ENCODE results near the gene TSHR.
"Not testable (repeated sequence)": the region's sequence is repeated elsewhere in the genome, so short reads cannot be mapped to it uniquely, and the experiment has no call there.

Gene TSHR

DNA sequence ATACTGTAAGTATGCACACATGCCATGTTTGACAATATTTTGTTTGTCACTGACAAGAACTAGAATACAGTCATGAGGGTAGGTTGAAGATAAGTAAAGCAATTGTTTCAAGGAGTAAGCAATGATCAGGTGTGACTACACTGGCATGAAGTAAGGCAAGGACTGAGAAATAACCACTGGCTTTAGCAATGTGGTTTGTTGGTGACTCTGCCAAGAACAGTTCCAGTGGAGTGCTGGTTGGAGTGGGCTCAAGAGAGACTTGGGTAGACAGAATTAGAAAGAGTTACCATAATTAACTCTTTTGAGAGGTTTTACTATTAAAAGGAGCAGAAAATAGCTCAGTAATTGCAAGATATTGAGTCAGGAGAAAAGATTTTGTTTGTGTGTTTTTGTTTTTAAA, 135.7 kb downstream of the TSHR start:
- DNase-seq = no peak

DNA sequence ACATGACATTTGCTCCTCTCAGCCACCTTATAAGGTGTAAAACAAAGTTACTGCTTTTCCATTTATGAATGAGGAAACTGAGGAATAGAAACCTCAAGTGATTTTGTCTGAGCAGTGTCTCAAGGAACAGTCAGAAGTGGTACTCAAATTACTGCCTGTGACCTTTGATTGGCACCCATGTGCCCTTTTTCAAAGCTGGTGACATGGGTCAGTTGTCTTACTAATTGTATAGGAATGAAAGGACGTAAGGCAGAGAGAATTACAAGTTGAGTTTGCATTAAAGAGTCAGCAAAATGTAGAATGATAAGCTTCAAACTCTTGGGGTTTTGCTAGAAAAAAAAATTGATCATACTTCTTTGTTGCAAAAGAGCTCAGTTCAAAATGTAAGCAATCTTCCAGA, 136.2 kb downstream of the TSHR start:
- no peak for DNase-seq

DNA sequence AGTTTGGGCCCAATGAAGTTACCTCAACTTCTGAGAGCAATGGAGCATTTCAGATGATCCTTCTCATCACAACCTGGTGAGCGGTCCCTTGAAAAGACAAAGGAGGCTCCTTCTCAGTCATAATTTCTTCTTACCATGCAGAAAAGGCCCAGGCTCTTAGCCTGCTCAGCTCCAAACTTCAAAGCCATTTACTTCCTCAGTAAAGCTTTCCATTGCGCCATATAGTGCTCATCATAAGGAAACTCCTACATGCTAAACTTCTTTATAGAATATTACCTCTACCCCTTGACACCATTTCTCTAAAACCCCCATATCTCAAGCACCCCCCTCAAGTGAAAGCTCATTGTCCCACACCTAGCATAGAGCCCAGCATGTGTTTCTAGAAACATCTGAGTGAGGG, 138.2 kb downstream of the TSHR start:
- DNase-seq = no peak

DNA sequence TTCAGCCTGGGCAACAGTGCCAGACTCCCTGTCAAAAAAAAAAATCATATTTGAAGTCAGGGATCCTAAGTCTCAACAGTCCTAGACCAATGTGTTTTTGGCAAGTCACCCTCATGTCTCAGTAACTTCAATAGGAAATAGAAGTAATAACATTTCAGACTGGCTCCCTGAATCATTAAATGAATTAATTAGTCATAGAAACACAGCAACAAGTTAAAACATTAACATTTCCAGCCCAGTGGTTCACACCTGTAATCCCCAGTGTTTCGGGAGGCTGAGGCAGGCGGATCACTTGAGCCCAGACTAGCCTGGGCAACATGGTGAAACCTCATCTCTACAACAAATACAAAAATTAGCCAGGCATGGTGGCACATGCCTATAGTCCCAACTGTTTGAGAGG, 140.1 kb downstream of the TSHR start:
- DNase-seq = no peak

DNA sequence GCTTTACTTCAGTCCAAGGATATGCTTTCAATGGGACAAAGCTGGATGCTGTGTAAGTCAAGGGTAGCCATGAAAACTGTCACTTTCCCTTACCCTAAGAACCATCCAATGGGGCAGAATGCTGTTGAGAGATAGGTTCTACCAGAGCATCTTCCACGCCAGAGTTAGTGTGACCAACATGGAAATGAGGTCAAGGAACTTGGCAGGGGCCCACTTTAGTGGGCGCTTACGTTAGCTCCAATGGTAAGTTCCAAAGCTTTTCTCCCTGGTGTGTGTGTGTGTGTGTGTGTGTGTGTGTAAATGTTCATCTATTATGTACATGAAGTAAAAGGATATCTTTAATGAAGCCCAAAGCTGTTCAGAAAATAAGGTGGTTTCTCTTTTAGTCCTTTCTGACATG, 141.2 kb downstream of the TSHR start:
- DNase-seq = no peak

DNA sequence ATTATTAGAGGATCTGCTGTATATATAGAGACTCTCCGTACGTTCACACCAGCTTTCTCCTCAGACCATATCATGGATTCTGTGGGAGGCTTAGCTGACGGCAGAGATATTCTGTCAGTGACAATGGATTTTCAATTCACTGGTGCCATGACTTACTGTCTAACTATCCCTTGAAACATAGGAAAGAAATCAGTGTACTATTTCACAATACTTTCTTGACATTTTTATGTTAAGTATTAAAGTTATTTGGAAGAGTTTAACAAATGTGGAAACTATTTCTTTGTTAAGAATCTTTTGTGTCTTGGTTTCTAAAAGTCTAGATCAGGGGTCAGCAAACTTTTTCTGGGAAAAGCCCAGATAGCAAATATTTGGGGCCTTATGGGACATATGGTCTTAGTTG, 146.8 kb downstream of the TSHR start:
- no peak for DNase-seq

DNA sequence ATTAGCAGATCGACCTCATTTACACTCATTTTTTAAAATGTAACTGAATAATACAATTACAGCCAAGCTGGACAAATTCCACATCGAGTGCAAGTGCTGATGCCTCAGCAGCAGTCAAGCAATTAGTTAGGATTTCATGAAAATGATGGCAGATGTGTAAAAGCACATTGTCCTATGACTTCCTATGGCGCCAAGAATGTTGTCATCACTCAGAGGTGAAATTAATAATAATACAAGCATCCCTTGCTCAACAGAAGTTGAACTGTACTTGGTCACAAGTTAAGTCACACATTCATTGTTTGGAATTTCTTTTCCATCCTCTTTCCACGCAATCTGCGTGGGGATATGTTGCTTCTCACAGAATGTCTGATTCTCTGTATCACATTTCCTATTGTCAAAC, 148.0 kb downstream of the TSHR start:
- DNase-seq = no peak

DNA sequence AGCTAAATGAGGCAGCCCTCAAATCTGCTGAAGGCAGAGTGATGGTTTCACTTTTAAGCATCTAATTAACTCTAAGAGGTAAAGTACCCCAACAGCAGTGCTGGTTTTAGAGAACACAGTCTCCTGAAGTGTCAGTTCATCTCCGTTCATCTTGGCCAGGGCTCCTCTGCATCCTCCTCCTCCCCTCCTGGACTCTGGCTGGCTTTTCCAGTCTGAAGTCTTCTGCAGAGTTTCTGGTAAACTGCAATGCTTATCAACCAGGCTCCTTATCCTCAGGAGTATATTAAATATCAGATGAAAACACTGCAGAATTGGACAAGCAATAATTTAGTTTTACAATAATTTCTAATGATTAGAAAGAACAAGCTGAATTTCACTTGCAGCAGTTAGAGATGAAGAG, 150.0 kb downstream of the TSHR start:
- no peak for DNase-seq

DNA sequence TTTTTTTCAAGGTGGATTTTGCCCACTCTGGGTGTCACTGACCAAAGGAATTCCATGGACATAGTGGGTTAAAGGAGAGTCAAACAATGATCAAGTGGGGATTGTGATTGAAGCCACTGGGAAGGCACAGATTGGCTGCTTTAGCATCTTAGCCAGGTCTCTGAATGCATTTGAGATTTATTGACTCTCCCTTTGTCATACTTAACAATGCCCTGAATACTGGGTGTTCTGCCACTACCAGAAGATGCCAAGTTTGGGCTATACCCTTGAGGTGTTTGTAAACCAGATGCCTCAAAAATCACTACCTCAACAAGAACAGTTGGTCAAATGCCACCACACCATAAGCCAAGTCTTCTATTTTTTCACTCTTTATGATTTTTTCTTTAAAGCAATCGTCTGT, 150.5 kb downstream of the TSHR start:
- DNase-seq = no peak

DNA sequence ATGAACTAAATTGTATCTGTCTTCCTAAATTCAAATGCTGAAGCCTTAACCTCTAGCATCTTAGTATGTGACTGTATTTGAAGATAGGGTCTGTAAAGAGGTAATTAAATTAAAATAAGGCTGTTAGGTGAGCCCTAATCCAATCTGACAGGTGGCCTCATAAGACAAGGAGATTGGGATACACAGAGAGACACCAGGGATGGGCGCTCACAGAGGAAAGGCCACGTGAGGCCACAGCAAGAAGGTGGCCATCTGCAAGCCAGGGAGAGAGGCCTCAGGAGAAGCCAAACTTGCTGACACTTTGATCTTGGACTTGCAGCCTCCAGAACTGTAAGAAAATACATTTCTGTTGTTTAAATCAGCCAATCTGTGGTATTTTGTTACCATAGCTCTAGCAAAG, 154.8 kb downstream of the TSHR start:
- no peak for DNase-seq

DNA sequence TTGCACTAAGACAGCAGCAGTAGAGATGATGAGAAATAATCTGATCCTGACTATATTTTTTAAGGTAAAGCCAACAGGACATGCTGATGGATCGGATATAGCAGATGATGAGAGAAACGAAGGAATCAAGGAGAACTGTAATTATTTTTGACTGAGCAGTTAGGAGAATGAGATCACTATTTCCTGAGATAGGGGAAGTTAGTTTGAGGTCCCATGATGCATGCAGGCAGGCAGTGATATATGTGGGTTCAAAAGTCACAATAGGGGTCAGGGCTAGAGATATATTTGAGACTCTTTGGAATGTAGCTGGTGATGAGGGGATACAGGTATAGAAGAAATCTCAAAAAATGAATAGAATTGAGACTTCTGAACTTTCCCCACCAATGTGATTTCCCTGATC, 157.8 kb downstream of the TSHR start:
- no peak for DNase-seq

DNA sequence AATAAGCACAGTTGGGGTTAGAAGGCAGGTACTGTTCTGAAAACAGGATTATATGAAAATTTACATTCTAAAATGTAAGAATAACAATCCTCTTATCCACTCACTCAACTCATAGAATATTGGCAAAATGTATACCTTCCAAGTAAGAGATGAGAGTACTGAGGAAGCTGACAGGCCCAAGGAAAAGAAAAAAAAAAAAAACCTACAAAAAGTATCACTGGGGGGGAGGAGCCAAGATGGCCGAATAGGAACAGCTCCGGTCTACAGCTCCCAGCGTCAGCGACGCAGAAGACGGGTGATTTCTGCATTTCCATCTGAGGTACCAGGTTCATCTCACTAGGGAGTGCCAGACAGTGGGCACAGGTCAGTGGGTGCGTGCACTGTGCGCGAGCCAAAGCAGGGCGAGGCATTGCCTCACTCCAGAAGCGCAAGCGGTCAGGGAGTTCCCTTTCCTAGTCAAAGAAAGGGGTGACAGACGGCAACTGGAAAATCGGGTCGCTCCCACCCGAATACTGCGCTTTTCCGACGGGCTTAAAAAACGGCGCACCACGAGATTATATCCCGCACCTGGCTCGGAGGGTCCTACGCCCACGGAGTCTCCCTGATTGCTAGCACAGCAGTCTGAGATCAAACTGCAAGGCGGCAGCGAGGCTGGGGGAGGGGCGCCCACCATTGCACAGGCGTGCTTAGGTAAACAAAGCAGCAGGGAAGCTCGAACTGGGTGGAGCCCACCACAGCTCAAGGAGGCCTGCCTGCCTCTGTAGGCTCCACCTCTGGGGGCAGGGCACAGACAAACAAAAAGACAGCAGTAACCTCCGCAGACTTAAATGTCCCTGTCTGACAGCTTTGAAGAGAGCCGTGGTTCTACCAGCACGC, 158.8 kb downstream of the TSHR start:
- DNase-seq = not testable (repeated sequence)

DNA sequence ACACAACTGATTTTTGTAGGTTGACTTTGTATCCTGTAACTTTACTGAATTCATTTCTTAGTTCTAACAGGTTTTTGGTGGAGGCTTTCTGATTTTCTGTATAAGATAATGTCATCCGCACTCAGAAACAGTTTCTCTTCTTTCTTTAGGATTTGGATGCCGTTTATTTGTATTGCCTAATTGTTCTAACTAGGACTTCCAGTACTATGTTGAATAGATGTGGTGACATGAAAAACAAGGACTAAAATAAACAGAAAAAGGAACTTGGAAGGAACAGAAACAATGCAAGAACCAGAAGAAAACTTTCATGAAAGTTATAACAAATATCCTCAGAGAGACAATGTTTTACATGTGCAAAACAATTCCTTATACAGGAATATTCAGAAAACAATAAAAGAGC, 165.1 kb downstream of the TSHR start:
- DNase-seq = no peak

DNA sequence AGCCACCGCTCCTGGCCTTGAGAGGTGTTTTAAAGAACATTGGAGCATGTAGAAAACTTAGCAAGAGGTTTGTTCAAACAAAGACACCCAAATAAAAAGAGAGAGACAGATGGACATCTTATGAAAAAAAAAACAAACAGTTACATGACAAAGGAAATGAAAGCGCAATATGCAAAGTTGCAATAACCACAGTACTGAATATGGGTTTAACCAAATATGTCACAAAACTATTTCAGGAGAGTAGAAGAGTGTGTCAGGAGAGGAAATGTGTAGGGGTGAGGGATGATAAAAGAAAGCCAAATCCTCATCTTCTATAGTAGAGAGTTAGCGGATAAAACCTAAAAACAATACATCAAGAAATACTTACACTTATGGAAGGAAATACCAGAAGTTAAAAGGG, 166.9 kb downstream of the TSHR start:
- DNase-seq = no peak

DNA sequence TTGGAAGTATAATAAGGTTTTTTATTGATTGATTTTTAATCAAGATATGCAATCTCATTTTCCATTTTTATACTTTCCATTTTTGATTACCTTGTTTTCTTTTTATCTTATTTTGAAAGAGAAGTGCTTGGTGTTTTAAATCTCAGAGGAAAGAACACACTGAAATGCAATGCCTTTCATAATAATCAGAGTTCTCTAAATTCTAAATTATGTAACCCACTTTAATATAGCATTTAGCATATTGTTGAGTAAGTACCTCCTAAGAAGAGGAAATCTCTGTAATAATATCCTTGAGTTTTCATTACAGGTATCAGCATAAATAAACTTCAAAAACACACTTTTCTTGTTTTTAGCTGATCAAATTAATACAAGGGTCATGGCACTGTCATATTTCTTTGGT, 168.4 kb downstream of the TSHR start:
- DNase-seq = no peak

DNA sequence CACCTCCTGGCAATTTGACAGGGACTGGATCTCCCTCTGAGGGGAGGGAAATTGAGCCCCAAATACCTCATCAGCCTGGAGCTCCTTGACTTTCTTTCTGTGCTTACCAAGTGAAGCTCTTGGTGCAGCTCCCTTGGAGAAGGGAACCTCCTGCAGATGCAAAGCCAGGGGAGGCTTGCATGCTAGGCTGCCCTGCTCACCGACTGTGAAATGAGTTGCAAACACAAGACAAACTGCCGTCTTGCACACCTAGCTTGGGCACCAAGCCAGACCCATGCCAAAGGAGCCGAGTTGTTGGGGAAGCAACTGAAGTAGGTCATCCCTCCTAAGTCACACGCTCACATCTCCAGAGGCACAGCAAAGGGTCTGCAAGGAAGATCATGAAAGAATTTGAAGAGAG, 170.1 kb downstream of the TSHR start:
- no peak for DNase-seq

DNA sequence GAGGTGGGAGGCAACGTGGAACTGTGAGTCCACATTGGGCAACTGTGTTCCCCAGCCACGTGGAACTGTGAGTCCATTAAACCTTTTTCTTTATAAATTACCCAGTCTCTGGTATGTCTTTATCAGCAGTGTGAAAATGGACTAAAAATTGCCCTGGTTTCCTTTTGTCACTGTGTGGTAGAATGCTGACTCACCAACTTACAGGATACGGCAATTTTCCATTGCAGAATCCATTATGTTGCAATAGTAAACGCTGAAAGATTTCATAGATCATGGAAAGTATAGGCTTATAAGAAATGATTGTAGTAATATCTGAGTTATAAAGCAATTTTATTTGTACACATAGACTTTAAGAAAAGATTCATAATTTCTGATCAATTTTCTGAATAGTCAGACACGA, 172.4 kb downstream of the TSHR start:
- DNase-seq = no peak

DNA sequence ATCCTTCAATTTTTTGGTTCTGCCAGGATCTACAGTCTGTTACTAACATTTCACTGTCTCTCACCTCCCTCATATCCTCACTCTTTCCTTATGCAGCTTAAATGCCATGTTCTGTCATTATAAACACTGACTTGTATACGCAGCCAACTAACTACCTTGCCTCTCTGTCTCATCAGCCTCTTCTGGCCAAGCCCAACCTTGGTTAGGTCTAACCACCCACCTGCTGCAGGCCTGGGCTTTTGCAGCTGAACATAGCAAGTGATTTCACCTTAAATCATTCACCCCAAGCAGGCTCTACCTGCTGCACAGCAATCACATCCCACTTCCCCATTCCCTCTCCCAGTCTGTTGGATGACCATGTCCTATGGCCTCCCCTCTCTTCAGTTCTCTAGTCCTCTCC, 173.8 kb downstream of the TSHR start:
- no peak for DNase-seq

DNA sequence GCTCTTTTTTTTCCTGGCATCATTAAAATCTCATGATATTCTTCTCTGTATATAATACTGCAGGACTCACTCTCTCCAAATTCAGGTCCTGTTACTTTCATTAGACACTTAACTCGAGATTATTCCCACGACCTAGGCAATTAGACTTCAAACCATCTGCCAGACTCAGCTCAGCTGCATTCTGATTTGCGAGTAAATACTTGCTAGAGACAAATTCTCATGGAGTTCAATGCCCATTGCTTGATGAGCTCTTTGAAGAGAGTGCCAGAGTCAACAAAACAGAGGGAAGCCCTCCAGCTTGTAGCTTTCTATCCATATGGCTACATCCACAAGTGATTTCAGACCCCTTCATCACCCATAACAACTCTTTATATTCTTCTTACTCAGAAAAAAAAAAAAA, 177.0 kb downstream of the TSHR start:
- no peak for DNase-seq

DNA sequence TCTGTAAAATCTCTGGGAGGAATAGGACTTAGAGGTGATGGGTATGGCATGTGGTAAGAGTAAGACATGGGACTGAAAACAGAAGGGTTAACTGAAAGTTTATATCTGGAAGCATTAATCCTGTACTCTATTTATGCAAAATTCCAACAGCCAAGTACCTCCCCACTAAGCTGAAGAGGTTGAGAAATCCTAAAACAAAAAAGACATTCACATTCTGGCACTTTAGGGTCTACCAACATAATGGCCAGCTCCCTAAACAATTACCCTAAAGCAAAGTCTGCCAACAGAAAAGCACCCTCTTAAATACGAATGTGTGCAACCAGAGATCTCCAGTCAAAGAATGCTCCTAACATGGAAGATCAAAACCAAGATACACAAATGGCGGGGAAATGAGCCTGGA, 178.0 kb downstream of the TSHR start:
- DNase-seq = no peak

DNA sequence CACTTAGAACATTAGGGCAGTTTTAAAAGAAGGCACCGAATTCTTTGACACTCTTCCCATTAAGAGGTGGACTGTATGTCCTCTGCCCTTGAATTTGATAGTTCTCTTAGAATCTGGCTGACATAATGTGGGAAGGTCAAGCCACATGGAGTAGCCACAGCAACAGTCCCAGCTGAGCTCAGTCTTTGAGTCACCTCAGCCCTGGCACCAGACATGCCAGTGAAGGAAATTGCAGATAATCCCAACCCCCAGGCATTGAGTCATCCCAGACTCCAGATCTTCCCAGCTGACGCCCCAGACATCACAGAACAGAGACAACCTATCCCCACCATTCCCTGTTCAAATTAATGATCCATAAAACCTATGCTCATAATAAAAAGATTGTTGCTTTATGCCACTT, 181.9 kb downstream of the TSHR start:
- DNase-seq = no peak

DNA sequence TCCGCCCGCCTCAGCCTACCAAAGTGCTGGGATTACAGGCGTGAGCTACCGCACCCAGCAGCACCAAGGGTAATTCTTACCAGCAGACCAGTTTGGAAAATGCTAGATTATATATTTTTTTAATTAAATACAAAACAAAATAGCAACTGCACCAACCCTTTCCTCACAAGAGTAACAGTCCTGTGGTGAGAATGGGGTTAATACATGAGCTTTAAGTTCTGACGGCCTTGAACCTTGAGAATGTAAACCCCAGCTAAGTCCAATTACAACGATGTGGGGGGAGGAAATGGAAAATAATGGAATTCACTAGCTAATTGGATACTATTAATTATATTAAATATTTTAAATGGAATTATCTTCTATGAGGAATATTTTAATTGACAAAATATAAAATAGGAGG, 183.0 kb downstream of the TSHR start:
- no peak for DNase-seq

DNA sequence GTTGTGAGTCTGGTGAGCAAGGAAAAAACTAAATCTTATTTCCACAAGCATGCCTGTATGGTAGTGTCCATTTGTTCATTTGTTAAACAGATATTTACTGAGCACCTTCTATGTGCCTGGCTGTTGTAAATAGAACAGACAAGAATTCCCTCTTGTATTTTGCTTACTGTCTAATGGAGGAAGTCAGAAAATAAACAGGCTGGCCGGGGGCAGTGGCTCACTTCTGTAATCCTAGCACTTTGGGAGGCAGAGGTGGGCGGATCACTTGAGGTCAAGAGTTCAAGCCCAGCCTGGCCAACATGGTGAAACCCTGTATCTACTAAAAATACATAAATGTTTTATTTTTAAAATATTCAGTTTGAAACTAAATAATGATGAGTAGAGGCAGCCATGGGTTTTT, 186.0 kb downstream of the TSHR start:
- DNase-seq = no peak

DNA sequence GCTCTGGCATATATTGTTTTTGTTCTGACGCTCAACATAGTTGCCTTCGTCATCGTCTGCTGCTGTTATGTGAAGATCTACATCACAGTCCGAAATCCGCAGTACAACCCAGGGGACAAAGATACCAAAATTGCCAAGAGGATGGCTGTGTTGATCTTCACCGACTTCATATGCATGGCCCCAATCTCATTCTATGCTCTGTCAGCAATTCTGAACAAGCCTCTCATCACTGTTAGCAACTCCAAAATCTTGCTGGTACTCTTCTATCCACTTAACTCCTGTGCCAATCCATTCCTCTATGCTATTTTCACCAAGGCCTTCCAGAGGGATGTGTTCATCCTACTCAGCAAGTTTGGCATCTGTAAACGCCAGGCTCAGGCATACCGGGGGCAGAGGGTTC, 188.4 kb downstream of the TSHR start:
- no peak for DNase-seq

DNA sequence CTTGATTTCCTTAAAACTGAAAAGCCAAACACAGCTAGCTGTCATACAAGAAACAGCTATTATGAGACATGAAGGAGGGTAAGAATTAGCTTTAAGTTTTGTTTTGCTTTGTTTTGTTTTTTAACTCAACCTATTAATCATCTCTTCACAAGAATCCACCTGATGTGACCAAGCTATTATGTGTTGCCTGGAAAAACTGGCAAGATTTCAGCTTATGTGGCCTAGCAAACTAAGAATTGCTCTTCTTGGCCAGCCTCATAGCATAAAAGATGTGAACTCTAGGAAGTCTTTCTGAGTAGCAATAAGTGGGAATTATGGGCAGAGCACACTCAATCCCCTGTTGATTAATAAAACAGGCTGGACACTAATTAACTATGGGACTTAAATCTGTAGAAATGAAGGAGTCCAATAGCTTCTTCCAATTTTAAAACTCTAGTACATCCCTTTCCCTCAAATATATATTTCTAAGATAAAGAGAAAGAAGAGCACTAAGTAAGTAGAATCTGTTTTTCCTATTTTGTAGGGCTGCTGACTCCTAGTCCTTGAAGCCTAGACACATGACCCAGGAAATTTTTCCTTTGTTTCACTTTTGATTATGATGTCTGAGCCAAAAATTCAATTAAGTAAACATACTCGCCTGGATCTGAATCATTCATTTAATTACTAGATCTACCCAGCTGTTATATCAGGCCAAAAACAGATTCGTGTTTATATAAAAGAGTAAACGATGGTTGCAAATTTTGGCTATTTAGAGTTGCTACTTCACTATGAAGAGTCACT, 189.6 kb downstream of the TSHR start:
- DNase-seq = no peak
